ENCODE measurements around the gene GRIP2.

GRIP2 gene

DNA sequence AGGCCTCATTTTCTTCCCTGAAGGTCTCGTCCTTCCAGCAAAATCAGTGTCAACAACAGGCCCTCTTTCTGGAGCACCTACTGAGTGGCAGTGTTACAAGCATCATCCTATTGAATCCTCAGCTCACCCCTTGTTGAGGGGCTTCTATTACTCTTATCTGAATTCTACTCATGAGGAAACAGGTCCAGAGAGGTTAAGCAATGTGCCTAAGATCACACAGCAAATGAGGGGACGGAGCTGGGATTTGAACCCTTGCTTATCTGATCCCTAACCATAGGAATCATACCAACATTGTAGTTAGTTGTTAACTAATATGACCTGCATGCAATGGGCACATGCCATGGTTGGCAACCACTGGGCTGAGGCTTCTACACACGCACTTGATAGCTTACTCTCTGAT is 74.7 kb downstream of the GRIP2 start:
- no peak for DNase-seq (ENCODE audit: low spot score)

DNA sequence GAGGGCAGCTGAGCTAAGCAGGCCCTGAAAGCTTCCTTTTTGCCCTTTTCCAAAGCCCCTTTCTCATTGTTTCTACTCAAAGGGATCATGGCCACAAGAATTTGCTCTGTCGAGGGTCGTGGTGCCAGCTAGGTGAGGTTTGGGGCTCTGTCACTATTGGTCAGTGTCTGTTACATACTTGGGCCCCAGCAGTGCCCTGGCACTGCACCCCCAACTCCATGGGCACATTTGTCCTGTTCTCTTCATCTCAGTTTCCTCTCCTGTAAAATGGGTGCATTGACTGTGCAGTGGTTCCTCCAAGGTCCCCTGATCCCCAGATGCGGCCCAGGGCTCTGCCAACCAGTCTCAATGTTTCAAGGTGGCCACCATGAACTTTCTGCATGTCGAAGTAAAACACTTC is 75.6 kb downstream of the GRIP2 start:
- DNase-seq (ENCODE audit: low spot score) = no peak

DNA sequence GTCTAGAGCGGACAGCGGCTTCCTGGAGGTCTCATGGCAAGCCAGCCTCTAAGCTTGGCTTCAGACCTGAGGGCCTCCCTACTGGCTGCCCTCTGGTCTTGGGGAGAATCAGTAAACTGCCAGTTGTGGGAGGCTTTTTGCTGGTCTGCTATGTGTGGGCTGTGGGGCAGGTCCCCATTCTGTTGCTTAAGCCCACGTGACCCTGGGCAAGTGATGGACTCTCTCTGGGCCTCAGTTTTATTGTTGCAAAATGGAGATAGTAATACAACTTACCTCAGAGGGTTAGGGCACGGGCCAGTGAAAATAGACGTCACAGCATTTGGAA is 76.0 kb downstream of the GRIP2 start:
- DNase-seq (ENCODE audit: low spot score) = no peak

DNA sequence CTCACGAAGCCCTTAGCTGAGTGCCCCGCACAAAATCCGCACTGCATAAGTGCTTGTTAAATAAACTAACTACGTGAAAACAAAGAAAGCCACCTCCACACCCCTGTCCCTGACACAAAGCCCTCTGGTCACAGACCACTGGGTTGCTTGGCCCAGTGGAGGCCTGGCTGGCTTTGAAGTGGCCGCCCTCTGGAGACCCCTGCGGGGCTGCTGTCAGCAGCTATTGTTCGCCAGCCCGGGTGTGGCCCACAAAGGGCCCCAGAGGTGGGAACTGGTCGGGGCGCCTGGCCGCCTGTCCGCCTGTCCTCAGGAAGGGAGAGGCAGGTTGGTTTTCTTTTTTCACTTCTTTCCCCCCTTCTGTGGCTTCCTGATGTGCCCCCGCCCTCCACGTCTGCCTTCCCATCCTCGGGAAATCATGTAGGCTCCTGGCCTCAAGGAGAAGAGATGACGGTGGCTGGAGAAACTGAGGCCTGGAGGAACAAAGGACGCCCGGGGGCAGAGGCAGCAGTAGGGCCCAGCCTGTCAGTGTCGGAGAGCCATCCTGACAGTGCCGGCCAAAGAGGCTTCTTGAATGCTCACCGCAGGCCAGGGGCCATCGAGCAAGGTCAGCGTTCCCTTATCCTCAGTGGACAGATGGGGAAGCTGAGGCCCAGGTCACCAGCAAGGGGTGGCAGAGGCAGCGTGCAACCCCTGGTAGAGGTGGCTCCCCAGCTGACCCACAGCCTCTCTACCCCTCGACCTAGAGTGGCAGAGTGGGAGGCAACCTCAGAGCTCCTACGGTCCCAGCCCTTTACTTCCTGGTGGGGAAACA is 76.6 kb downstream of the GRIP2 start:
- DNase-seq (ENCODE audit: low spot score) = no peak

DNA sequence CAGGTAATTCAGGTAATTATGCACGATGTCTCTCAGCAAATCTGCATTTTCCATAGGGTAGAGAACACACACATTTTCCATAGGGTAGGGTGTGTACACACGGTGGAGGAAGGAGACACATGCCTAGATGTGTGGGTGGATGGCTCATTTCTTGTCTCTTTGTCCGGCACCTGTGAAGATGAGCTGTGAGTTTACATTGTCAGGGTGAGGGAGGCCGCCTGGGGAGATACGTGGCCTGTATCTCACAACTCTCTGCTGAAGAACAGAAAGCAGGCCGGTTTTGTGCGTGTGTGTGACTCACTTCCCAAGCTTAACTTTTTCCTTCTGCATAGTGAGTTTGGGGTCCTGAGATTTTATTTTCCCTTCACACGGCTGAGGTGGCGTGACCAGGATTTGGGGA is 77.4 kb downstream of the GRIP2 start:
- DNase-seq (ENCODE audit: low spot score) = no peak

DNA sequence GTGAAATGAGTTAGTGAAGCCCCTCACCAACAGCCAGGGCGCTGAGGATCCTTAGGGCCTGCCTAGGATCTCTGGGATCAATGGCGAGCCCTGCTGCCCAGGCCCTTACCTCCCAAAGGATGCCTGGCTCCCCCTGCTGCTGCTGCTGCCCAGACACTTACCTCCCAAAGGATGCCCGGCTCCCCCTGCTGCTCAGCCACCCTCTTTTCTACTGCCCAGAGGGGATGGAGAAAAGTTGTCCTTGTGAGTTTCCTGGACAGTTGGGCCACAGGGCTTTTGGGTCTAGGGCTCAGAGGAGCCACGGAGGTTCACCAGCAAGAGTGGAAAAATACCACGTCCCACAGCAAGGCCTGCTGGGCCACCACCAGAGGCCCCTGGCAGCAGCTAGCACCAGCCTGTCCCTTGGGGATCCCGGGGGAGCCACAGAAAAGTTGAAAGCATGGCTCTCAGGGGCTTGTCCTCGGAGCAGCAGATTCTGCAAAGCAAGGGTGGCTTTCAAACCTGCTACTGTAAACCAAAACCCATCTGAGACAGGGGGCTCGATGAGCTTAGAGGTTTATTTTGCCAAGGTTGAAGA is 78.3 kb downstream of the GRIP2 start:
- peak; percentile 61 for DNase-seq (ENCODE audit: low spot score)

DNA sequence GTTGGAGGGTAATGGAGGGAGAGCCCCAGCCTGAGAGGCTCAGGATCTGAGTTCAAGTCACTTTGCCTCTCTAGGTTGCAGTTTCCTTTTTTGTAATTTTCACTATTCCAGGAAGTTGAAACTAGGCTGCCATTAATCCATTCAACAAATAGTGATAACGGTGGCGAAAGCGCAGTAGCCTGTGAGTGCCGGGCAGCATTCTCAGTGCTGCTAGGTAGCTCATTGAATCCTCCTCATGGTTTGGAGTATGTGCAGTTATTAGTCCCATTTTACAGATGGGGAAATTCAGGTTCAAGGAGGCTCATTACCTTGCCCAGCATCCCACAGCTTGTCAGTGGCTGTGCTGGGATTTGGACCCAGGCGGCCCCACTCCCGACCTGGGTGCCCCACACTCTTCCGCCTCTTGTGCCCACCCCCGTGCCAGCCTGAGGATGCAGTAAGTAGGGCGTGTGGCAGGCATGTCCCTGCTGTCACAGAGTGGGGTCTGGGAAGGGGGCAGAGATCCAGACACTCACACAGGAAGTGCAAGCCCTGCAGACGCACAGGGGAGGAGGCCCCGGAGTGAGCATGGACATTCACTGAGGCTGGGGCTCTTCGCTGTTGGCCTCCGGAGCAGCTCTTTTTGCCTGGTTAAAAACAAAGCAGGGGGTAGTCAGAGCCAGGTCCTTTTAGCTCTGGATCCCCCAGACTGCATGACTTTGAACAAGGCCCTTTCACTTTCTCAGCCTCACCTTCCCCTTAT is 79.0 kb downstream of the GRIP2 start:
- DNase-seq (ENCODE audit: low spot score) = no peak

DNA sequence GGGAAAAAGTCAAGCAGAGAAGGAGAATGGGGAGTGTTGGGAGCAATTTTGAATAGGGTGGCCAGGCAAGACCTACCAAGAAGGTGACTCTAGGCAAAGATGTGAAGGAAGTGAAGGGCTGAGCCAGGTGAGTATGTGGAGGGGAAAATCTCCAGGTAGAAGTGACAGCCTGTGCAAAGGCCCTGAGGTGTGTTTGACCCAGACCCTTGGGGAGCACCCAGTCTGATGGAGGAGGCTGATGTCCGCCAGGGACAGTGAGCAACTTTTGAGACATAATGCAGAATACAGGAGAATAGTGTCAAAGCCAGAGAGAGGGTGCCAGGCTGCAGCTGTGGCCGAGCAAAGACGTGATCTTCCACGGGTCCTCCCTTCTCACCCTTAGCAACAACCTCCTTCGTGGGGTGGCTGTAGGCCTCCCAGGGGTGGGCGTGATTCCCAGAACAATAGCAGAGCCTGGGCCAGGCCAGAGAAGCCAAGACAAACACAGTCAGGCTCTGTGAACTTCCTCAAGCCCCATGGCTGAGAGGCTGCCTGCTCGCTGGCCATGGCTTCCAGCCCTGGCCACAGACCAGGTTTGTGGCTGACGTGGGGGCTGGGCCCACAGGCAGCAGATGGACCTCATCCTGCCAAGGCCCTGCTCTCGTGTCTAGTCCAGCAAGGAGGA is 79.7 kb downstream of the GRIP2 start:
- peak; percentile 72 for DNase-seq (ENCODE audit: low spot score)

DNA sequence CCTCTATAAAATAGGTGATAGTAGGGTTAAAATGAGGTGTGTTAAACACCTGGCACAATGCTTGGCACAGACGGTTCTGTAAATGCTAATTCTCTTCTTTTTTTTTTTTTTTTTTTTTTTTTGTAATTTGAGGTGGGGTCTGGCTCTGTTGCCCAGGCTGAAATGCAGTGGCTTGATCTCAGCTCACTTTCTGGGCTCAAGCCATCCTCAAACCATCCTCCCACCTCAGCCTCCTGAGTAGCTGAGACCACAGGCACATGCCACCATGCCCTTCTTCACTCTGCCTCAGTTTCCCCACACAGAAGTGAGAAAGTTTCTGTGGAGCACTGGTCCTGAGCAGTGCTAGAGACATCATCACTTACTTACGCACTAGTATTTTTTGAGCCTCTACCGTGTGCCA is 80.4 kb downstream of the GRIP2 start:
- no peak for DNase-seq (ENCODE audit: low spot score)

DNA sequence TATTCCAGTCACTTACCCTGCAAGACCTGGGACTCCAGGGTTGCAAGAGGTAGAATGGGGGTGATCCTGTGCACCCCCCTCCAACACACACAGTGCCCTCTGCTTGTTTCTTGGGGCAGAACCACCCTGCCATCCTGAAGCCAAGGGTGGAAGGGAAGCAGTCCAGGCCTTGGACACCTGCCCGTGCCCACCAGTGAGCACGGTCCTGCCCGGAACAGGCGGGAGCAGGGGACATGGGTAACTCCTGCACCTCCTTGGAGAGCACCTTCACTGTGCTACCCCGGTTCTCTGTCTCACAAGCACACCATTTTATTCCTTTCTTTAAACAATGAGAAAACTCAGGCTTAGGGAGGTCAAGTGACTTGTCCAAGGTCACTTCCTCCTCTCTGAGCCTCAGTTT is 80.8 kb downstream of the GRIP2 start:
- no peak for DNase-seq (ENCODE audit: low spot score)

DNA sequence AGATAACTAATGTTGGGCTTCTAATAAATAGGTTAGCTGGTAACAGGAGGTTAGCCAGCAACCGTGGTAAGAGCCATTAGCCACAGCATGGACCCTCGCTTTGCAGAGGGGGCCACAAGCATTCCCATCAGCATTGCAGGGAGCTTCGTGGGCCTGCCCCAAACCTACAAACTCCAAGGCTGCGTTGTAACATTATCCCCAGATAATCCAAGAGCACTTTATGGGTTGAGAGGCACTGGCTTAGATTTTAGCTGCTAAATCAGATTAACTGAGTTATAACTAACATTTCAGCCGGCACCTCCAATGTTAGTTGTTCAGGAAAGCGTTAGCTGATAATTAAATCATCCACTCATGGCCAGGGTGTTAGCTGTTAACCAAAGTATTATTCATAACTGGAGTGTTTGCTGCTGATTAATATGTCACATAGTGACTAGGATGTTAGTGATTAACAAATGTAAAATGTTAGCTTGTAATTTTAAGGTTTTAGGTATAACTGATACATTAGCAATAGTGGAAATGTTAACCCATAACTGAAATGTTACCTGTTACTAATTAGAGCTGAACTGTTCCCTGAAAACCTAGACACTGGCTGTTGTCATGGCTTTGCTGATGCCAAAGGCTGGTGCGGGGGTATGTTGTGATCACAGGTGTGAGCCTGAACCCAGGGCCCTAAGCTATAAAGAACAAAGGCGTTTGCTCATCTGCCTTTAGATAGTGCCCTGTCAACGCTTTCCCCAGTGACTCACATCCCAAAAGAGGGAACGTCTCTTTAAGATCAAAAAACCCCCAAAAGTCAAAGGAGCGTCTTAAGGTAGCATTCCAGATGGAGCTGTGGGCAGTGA is 81.5 kb downstream of the GRIP2 start:
- no peak for DNase-seq (ENCODE audit: low spot score)

DNA sequence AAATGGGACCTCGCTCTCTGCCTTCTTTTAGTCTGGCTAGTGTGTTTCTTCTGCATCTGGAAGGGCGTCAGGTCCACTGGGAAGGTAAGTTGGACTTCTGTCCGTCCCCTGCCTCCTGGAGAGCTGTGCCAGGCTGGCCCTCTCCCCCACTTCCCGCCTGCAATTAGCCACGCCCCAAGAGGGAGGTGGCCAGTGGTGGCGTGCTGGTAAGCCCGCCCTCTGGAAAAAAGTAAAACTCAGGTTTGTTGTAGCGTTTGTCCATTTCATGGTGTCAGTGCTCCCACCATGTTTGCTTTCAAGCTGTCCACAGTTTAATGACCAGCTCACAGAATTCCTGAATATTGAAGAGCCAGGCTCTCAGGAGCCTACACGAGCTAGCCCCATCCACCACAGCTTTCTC is 82.1 kb downstream of the GRIP2 start:
- DNase-seq (ENCODE audit: low spot score) = no peak

DNA sequence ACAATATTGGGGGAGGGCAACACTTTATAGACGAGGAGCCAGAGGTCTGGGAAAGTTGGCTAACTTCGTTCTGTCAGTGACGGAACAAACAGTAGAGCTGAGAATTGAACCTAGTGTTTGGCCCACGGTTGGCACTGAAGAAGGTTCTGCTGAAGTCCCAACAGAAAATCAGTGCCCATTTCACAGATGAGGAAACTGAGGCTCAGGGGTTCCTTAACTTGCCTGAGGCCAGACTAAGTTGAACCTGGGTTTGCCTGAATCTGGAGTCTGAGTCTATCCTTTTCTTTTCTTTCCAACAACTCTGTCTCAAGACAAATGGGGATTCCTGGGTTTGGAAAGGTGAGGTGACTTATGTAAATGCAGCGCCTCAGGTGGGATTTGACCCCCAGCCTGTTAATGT is 82.7 kb downstream of the GRIP2 start:
- DNase-seq (ENCODE audit: low spot score) = no peak

DNA sequence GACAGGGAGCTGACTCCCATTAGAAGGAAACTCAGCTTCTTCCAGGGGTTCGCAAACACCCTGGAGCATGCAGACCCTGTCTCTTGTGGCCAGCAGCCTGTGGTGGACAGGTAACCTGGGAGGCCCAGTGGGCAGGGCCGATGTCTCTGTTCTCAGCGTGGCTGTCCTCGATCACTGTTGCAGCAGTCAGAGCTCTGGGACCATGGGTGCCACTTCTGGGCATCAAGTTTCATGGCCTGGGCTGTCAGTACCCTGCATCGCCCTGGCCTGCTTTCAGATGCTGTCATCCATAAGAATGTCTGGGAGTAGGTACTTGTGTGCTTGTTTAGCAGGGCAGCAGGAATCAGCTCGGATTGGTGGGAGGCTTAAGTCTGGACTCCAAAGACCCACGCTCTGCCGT is 83.3 kb downstream of the GRIP2 start:
- DNase-seq (ENCODE audit: low spot score) = no peak

DNA sequence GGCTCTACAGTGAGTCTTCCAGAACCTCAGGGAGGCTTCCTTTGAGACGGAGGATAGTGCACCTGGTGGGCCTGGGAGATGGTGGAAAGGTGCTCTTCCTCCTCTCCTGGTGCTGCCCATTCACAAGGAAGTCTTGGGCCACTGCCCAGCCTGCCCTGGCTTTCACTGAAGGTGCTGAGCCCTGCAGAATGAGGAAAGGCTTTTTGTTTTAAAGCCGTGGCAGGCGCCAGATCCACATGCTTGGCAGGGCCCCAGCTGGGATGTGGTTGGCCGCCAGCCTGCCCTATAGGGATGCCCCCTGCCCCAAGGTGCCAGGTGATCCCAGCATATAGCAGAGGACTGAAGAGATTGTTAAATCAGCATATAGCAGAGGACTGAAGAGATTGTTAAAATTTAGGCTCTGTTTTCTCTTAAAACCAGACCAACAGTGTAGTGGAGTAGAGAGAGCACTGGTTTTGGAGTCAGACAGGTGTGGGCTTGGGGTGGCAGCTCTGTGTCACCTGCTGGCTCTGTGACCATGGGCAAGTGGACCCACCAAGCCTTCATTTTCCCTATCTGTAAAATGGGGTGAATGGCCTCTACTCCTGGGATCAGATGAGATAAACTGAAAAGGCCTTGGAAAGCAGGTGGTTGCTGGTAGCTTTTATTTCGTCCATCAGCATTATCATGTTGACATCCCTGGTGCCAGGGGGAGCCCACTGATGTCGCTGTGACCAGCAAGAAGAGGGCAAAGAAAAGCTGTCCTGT is 84.4 kb downstream of the GRIP2 start:
- DNase-seq (ENCODE audit: low spot score) = no peak

DNA sequence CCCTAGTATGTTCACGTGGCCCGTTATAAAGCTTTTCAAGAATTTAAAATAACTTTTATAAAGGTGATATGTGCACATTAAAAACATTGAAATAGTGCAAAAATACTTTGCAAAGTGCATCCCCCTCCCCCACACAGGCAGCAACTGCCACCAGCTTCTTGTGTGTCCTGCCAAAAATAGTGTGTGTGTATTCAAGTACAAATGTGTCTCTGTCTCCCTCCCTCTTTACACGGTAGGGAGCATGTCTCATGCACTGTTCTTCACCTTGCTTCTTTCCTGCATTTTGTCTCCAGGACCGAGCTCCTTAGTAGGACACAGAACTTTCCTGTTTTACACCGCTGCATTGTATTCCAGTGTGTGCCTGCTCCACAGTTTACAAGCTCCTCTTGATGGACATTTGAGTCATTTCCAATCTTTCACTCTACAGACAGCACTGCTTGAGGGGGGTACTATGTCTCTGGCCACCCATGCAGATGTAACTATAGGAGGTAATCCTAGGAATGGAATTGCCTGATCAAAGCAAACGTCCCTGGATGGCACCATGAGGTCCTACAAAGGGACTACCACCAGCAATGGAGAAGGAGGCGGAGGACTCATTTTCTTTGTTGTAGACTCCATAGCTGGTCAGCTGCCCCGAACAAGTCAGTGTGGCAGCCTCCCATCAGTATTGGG is 85.4 kb downstream of the GRIP2 start:
- no peak for DNase-seq (ENCODE audit: low spot score)

DNA sequence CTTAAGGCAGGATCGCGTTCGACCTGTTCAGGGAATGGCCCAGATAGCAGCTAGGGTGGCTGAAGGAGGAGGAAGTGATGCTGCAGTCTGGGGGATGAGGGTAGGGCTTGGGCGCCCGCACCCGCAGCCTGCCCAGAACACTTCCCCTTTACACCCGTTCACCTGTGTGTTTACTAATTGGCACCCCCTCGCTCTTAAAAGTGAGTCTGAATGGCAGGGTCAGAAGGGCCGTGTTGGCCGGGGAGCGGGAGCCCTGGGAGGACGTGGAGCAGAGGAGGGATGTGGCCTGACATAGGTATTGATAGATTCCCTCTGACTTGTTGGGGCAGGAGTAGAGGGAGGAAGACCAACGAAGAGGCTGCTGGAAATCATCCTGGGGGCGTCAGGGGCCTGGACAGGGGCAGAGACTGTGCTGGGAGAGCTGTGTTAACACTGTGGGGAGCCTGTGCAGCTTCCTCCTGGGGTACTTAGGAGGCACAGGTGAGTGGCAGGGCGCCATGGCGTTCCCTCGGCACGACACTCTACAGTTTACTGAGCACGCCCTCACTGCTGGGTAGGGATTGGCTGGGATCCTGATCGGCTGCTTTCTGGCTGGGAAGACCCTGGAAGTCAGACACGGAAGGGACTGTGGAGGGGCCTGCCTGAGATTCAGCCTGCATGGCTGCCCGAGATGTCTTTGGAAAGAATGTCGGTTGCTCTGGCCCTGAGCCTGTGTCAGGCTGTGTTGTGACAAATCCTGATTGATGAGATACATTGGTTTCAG is 86.1 kb downstream of the GRIP2 start:
- no peak for DNase-seq (ENCODE audit: low spot score)

DNA sequence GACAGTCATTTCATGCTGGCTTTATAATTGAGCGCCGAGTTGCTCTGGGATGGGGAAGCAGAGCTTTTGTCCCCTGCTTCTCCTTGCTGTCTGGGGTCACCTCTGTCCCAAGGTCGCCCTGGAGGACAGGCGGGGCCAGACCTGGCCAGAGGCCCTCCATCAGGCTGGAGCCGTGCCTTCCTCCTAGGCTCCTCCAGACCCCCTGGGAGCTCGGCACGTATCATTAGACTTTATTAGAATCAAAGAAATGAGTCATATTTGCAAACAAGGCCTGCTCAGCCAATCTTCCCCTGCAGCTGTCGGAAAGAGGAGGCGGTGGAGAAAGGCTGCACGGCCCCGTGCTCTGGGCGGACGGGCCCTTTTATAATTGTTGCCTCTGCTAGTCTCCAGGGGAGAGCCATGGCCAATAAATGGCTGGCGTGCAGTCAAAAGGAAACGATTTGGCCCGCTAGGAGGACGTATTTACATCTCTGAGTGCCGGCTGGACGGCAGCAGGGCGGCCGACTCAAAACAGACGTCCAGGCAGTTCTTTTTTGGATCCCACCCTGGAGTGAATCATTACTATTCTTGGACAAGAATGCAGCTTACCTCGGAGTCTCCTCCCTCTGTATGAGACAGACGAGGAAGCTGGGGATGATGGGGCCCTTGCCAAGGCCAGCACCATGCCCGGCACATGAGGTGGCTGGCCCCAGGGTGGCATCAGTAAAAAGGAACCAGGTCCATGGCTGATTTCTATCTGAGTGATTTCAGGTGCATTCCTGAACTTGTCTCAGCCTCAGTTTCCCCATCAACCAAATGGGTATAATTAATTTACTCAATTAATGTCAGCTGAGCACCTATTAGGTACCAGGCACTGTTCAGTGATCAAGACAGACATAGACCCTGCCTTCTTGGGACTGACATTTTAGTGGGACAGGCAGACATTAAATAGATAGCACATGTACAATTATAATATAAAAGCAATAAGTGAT is 87.1 kb downstream of the GRIP2 start:
- DNase-seq (ENCODE audit: low spot score) = no peak

Measured in cerebellar cortex (tissue), 1 donor.